Measurements from ENCODE around the gene PDZD11. TPM values are rescaled to one million over a fixed set of nuclear protein-coding genes. Genes with fewer than 3 reads are reported as not detected.
"Not testable (repeated sequence)": the region's sequence is repeated elsewhere in the genome, so short reads cannot be mapped to it uniquely, and the experiment has no call there.

The PDZD11 gene, protein sequence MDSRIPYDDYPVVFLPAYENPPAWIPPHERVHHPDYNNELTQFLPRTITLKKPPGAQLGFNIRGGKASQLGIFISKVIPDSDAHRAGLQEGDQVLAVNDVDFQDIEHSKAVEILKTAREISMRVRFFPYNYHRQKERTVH
- 28.7 and 31.9 TPM in 2 replicates for total RNA-seq

DNA sequence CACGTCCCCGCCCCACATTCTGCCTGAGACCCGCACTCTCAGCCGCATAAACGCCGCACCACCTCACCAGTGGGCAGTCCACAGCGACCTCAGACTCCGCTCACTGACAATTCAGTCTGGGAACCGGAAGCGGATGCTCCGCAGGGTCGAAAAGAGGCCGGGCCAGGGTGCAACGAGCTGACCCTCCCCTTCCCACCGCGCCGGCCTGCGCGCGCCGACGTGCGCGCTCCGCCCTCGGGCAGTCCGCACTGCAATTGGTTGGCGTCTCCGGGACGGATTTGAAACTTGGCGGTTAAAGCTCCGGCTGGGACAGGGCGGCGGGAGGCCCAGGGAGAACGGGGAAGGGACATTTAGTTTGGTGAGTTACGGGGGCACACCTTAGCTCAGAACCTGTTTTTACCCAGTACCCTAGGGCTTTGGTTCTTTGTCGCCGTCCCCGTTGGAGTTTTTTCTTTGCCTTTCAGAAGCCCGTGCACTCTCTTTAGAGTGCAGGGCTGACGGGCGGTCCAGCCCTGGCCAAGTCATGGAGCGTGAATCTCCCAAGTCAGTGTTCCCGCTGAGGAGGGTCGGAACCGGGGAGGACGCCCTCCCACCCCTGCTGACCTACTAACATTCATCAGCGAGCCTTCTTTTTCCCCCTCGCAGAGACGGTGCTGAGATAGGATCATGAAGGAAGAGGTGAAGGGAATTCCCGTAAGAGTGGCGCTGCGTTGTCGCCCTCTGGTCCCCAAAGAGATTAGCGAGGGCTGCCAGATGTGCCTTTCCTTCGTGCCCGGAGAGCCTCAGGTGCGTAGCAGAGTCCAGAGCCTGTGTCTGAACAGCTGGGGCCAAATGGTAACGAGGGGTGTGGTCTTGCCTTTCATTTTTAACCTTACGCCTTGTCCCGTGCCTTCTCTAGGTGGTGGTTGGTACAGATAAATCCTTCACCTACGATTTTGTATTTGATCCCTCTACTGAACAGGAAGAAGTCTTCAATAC lies at the start of gene PDZD11, which contains the start of gene KIF4A:
PDZD11 (minus strand) TSS at position 135 of the 978 bp plus-strand sequence. CDS start 586 bp downstream, outside the sequence.
KIF4A (plus strand) TSS at position 312 of the 978 bp plus-strand sequence; CDS start at position 667, 355 bp downstream.
- Mint-ChIP-seq H3K27me3 (ENCODE audit: insufficient read depth) (no peaks in the 10 kb centered on the region), H3K9me3 (no peaks in the 10 kb centered on the region), H3K27ac (peak within 1 kb of the TSS; percentile 72), H3K4me3 (peak within 1 kb of the TSS; percentile 92), H3K36me3 (ENCODE audit: low read depth) (peaks cover 15% of the 10 kb centered on the region), H3K4me1 (ENCODE audit: low read depth) (peaks cover 19% of the 10 kb centered on the region)
- DNase-seq (ENCODE audit: low spot score) = peak; percentile 81
- intact Hi-C loops (cut with micrococcal nuclease) = loop anchor here (1.0 to 5.0 kb wide), 3 partner anchors 47 to 375 kb away; no protein-coding TSS in a partner anchor

DNA sequence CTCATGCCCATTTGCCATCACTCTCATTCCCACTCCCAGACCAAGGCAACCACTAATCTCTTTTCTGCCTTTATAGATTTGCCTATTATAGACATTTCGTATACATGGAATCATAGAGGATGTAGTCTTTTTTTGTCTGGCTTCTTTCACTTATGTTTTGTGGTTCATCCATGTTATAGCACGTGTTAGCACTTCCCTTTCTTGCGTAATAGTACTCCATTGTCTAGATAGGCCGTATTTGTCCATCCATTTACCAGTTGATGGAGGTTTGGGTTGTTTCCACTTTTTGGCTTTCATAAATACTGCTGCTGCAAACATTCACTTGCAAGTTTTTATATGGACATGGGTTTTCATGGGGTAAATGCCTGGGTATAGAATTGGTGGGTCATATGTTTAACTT lies 48.6 kb upstream of the PDZD11 start:
- H3K27ac Mint-ChIP-seq = no peak overlapping the region
- no peak for DNase-seq (ENCODE audit: low spot score)
- H3K4me3 Mint-ChIP-seq = no peak overlapping the region
- no peaks in the 10 kb centered on the region for H3K27me3 Mint-ChIP-seq (ENCODE audit: insufficient read depth)
- intact Hi-C loops (cut with micrococcal nuclease) = loop anchor here (5.0 to 10.0 kb wide), 3 partner anchors 46 to 324 kb away; partner anchors contain the start of gene KIF4A
- H3K4me1 Mint-ChIP-seq (ENCODE audit: low read depth) = peaks cover 26% of the 10 kb centered on the region
- H3K9me3 Mint-ChIP-seq = no peaks in the 10 kb centered on the region
- H3K36me3 Mint-ChIP-seq (ENCODE audit: low read depth) = peaks cover 18% of the 10 kb centered on the region

DNA sequence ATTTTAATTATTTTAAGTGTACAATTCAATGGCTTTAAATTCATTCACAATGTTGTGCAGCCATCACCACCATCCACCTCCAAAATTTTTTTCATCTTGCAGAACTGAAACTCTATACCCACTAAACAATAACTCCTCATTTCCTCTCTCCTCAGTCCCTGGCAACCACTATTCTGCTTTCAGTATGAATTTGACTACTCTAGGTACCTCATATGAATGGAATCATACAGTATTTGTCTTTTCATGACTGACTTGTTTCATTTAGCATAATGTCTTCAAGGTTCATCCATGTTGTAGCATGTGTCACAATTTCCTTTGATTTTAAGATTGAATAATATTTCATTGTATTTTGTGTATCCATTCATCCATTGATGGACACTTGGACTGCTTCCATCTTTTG lies 47.0 kb upstream of the PDZD11 start:
- peaks cover 19% of the 10 kb centered on the region for H3K36me3 Mint-ChIP-seq (ENCODE audit: low read depth)
- H3K4me3 Mint-ChIP-seq = no peak overlapping the region
- peak overlapping the region; percentile 2 for H3K27ac Mint-ChIP-seq
- intact Hi-C loops (cut with micrococcal nuclease) = loop anchor here (1.0 to 10.0 kb wide), 4 partner anchors 44 to 339 kb away; partner anchors contain the start of gene KIF4A
- peak; percentile 1 for DNase-seq (ENCODE audit: low spot score)
- no peaks in the 10 kb centered on the region for H3K27me3 Mint-ChIP-seq (ENCODE audit: insufficient read depth)
- no peaks in the 10 kb centered on the region for H3K9me3 Mint-ChIP-seq
- peaks cover 26% of the 10 kb centered on the region for H3K4me1 Mint-ChIP-seq (ENCODE audit: low read depth)

DNA sequence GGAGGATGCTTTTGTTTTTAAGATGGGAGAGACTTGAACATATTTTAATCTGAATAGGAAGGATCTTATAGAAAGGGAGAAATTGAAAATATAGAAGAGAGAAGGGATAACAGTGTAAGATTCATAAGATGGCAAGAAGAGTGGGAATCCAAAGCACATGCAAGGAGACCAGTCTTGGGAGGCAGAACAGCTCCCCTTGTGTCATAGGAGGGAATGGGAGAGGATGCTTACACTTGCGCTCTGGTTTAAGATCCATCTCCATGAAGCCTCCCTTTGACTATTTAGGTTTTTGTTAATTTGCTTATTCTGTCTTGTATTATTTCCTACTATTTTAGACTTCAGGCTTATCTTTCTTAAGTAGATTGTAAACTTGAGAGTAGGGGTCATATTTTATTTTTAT lies 42.9 kb upstream of the PDZD11 start:
- Mint-ChIP-seq H3K36me3 (ENCODE audit: low read depth) (peaks cover 25% of the 10 kb centered on the region), H3K27me3 (ENCODE audit: insufficient read depth) (no peaks in the 10 kb centered on the region), H3K27ac (no peak overlapping the region), H3K4me3 (no peak overlapping the region), H3K9me3 (no peaks in the 10 kb centered on the region), H3K4me1 (ENCODE audit: low read depth) (peaks cover 24% of the 10 kb centered on the region)
- DNase-seq (ENCODE audit: low spot score) = no peak
- intact Hi-C loops (cut with micrococcal nuclease) = loop anchor here (10.0 kb wide), 1 partner anchor 262 kb away; no protein-coding TSS in a partner anchor

DNA sequence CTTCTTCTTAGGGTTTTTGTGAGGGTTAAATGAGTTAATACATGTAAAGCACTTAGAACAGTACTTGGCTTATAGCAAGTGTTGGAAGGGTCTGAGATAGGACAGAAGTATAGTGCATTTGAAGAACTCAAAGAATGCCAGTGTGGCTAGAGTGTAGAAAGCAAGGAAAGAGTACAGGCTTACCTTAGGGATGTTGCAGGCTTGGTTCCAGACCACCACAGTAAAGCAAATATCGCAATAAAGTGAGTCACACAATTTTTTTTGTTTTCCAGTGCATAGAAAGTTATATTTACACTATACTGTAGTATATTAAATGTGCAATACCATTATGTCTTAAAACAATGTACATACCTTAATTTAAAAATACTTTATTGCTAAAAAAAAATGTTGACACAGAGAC lies 41.4 kb upstream of the PDZD11 start:
- intact Hi-C loops (cut with micrococcal nuclease) = loop anchor here (10.0 kb wide), 1 partner anchor 264 kb away; no protein-coding TSS in a partner anchor
- no peak for DNase-seq (ENCODE audit: low spot score)
- H3K9me3 Mint-ChIP-seq = no peaks in the 10 kb centered on the region
- H3K4me3 Mint-ChIP-seq = no peak overlapping the region
- H3K27ac Mint-ChIP-seq = no peak overlapping the region
- H3K36me3 Mint-ChIP-seq (ENCODE audit: low read depth) = peaks cover 29% of the 10 kb centered on the region
- H3K4me1 Mint-ChIP-seq (ENCODE audit: low read depth) = peaks cover 10% of the 10 kb centered on the region
- H3K27me3 Mint-ChIP-seq (ENCODE audit: insufficient read depth) = no peaks in the 10 kb centered on the region

DNA sequence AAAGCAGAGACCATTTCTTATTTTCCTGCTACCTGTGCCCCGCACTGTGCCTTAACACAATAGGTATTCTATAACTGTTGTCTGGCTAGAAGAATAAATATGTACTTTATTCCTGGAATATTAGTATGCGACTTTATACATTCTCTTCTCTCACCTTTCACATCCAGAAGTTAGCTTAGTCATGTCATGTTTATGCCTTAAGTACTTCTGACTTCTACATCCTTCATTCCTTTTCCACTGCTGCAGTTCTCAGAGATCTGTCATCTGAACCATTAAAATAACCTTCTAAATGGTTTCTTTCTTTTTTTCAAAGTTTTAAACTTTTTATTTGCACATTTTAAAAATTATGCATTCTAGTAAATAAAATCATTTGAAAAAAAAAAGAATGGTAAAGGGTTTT lies 34.6 kb upstream of the PDZD11 start:
- DNase-seq (ENCODE audit: low spot score) = no peak
- H3K4me3 Mint-ChIP-seq = no peak overlapping the region
- H3K27ac Mint-ChIP-seq = no peak overlapping the region
- no peaks in the 10 kb centered on the region for H3K9me3 Mint-ChIP-seq
- intact Hi-C loops (cut with micrococcal nuclease) = no loop called here
- H3K36me3 Mint-ChIP-seq (ENCODE audit: low read depth) = peaks cover 18% of the 10 kb centered on the region
- H3K27me3 Mint-ChIP-seq (ENCODE audit: insufficient read depth) = no peaks in the 10 kb centered on the region
- no peaks in the 10 kb centered on the region for H3K4me1 Mint-ChIP-seq (ENCODE audit: low read depth)

DNA sequence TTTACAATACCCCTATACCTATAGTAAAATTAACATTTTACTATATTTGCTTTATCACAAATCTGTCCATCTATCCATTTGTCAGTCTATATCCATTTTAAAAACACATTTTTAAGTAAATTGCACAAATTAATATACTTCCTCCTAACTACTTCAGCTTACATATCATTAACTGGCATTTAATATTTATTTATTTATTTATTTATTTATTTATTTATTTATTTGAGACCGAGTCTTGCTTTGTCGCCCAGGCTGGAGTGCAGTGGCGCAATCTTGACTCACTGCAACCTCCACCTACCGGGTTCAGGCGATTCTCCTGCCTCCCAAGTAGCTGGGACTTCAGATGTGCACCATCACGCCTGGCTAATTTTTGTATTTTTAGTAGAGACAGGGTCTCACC lies 33.9 kb upstream of the PDZD11 start:
- H3K27ac Mint-ChIP-seq; DNase-seq (ENCODE audit: low spot score); intact Hi-C loops (cut with micrococcal nuclease); H3K27me3 Mint-ChIP-seq (ENCODE audit: insufficient read depth); H3K4me3 Mint-ChIP-seq; H3K4me1 Mint-ChIP-seq (ENCODE audit: low read depth); H3K9me3 Mint-ChIP-seq: not testable (repeated sequence)
- peaks cover 18% of the 10 kb centered on the region for H3K36me3 Mint-ChIP-seq (ENCODE audit: low read depth)

DNA sequence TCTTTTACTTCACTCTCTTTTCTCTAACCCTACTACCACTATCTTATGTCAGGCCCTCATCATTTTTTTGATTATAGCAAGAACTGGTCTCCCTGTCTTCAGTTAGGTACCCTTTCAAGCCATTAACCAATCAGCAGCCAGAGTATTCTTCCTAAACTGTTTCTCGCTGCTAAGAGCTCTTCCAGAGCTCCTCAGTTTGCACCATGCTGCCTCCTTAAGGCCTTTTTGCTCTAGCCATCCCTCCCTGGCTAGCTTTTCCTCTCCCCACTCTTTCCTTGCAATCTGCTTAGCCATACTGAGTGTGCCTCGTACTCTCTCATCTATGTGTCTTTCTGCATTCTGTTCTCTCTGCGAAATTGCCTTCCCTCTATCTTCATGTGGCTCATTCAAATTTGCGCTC lies 33.1 kb upstream of the PDZD11 start:
- Mint-ChIP-seq H3K4me1 (ENCODE audit: low read depth) (no peaks in the 10 kb centered on the region), H3K27me3 (ENCODE audit: insufficient read depth) (no peaks in the 10 kb centered on the region)

DNA sequence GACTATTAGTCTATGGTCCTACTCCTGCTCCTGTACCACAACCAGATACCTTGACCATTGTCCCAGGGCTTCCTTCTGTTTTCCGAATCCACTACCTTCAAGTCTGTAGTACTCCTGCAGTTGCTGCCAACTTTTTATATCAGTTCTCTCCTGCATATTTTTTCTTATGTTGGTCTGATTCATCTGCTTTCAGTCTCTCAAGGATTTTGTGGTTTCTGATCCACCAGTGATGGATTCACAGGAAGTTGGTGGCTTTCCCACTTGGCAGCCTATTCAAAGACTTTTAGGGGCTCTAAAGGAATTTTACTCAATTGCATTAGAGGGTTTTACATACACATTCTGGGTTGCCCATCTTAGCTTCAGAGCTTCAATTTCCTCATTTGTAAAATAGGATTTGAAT lies 23.8 kb upstream of the PDZD11 start:
- H3K4me3 Mint-ChIP-seq = no peak overlapping the region
- H3K36me3 Mint-ChIP-seq (ENCODE audit: low read depth) = peaks cover 19% of the 10 kb centered on the region
- H3K4me1 Mint-ChIP-seq (ENCODE audit: low read depth) = peaks cover 13% of the 10 kb centered on the region
- H3K9me3 Mint-ChIP-seq = peaks cover 3% of the 10 kb centered on the region
- no peak overlapping the region for H3K27ac Mint-ChIP-seq
- no peaks in the 10 kb centered on the region for H3K27me3 Mint-ChIP-seq (ENCODE audit: insufficient read depth)
- no peak for DNase-seq (ENCODE audit: low spot score)
- intact Hi-C loops (cut with micrococcal nuclease) = no loop called here

More for the DNA sequence above, 33.1 kb upstream of the PDZD11 start:
- H3K27ac Mint-ChIP-seq = no peak overlapping the region
- no peak overlapping the region for H3K4me3 Mint-ChIP-seq
- DNase-seq (ENCODE audit: low spot score) = no peak
- peaks cover 18% of the 10 kb centered on the region for H3K36me3 Mint-ChIP-seq (ENCODE audit: low read depth)
- intact Hi-C loops (cut with micrococcal nuclease) = no loop called here
- H3K9me3 Mint-ChIP-seq = no peaks in the 10 kb centered on the region

DNA sequence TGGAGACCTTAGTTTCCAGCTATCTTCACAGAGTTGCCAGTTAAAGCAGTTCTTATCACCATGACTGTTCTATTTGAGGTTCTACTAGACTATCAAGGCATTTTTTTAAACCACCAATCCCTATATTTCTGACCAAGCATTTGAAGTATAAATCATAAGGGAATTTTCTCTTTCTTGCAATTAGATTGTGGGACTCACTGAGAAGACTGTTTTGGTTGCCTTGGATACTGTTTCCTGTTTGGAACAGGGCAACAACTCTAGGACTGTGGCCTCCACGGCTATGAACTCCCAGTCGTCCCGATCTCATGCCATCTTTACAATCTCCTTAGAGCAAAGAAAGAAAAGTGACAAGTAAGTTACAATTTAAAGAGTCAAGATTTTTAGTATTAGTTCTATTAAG lies 12.0 kb upstream of the PDZD11 start:
- Mint-ChIP-seq H3K27ac (peak overlapping the region; percentile 44), H3K4me1 (ENCODE audit: low read depth) (peaks cover 13% of the 10 kb centered on the region), H3K36me3 (ENCODE audit: low read depth) (peaks cover 36% of the 10 kb centered on the region), H3K4me3 (no peak overlapping the region), H3K9me3 (no peaks in the 10 kb centered on the region), H3K27me3 (ENCODE audit: insufficient read depth) (no peaks in the 10 kb centered on the region)
- DNase-seq (ENCODE audit: low spot score) = no peak
- intact Hi-C loops (cut with micrococcal nuclease) = no loop called here

DNA sequence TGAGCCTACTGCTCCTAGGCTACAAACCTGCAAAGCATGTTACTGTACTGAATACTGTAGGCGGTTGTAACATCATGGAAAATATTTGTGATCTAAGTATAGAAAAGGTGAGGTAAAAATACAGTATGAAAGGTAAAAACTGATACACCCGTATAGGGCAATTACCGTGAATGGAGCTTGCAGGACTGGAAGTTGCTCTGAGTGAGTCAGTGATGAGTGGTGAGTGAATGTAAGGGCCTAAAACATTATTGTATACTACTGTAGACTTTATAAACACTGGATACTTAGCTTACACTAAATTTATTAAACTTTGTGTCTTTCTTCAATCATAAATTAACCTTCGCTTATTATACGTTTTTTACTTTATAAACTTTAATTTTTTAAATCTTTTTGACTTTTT lies 3.9 kb upstream of the PDZD11 start:
- peaks cover 19% of the 10 kb centered on the region for H3K4me1 Mint-ChIP-seq (ENCODE audit: low read depth)
- H3K9me3 Mint-ChIP-seq = no peaks in the 10 kb centered on the region
- H3K4me3 Mint-ChIP-seq = no peak overlapping the region
- no peak for DNase-seq (ENCODE audit: low spot score)
- H3K36me3 Mint-ChIP-seq (ENCODE audit: low read depth) = peaks cover 8% of the 10 kb centered on the region
- H3K27ac Mint-ChIP-seq = no peak overlapping the region
- no peaks in the 10 kb centered on the region for H3K27me3 Mint-ChIP-seq (ENCODE audit: insufficient read depth)
- intact Hi-C loops (cut with micrococcal nuclease) = loop anchor here (5.0 kb wide), 1 partner anchor 44 kb away; no protein-coding TSS in a partner anchor

DNA sequence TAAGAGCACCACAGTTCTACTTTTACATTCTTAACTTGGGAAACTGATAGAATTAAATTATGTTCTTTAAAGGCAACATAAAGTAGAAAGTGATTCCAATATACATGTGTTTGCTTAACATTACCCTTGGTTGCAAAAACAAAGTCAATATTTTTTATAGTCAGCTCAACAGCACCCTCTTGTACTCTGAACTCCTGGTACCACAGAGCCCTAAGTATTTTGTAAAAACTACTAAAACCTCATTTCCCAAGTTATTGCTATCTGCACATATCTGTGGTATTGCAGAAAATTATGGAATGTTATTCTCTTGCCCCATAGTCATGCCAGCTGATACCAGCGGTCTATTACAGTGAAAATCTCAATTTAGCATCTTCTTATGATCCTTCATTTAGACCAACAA lies 3.1 kb upstream of the PDZD11 start:
- intact Hi-C loops (cut with micrococcal nuclease) = loop anchor here (5.0 kb wide), 1 partner anchor 45 kb away; no protein-coding TSS in a partner anchor
- H3K27ac Mint-ChIP-seq = peak overlapping the region; percentile 23

More for the DNA sequence above, 3.1 kb upstream of the PDZD11 start:
- Mint-ChIP-seq H3K36me3 (ENCODE audit: low read depth) (peaks cover 8% of the 10 kb centered on the region), H3K4me3 (peak overlapping the region; percentile 62), H3K27me3 (ENCODE audit: insufficient read depth) (no peaks in the 10 kb centered on the region), H3K4me1 (ENCODE audit: low read depth) (peaks cover 19% of the 10 kb centered on the region), H3K9me3 (no peaks in the 10 kb centered on the region)
- no peak for DNase-seq (ENCODE audit: low spot score)
